ENCODE results near the gene BBS9.

The BBS9 gene

GRCh38 chr7:33485747-33486493, 356.6 kb downstream of the BBS9 start:
- POLR2A ChIA-PET (ENCODE audit: low non-redundant PET): no interaction called here
- CTCF ChIA-PET: interaction anchor here (0.6 kb wide), 3 partner anchors 27 to 916 kb away, joined by 3 to 5 read pairs (median 4); no protein-coding TSS in a partner anchor
- H3K27ac ChIP-seq: no peak overlapping the region
- DNase-seq (ENCODE audit: low spot score): no peak
- no peak for TF ChIP-seq CTCF (conservative IDR thresholded peaks at IDR 0.05; ENCODE audit: low read depth)

GRCh38 chr7:33486633-33487032, 357.3 kb downstream of the BBS9 start:
- H3K27ac ChIP-seq: no peak overlapping the region
- no peak for DNase-seq (ENCODE audit: low spot score)
- no peak for TF ChIP-seq CTCF (conservative IDR thresholded peaks at IDR 0.05; ENCODE audit: low read depth)
- ChIA-PET CTCF (interaction anchor here (0.6 kb wide), 1 partner anchor 34 kb away, joined by 5 read pairs; no protein-coding TSS in a partner anchor), POLR2A (ENCODE audit: low non-redundant PET) (no interaction called here)

GRCh38 chr7:33487998-33488682, 358.8 kb downstream of the BBS9 start:
- ChIA-PET POLR2A (ENCODE audit: low non-redundant PET) (no interaction called here), CTCF (no interaction called here)
- TF ChIP-seq CTCF (conservative IDR thresholded peaks at IDR 0.05; ENCODE audit: low read depth): no peak
- DNase-seq (ENCODE audit: low spot score): no peak
- H3K27ac ChIP-seq: no peak overlapping the region

- H3K27ac ChIP-seq: no peak overlapping the region
These were observed 365.1 kb downstream of the BBS9 start for GRCh38 chr7:33494474-33494873.

GRCh38 chr7:33495207-33495606, 365.8 kb downstream of the BBS9 start:
- TF ChIP-seq CTCF (conservative IDR thresholded peaks at IDR 0.05; ENCODE audit: low read depth): no peak
- POLR2A ChIA-PET (ENCODE audit: low non-redundant PET): no interaction called here
- no peak overlapping the region for H3K27ac ChIP-seq
- no peak for DNase-seq (ENCODE audit: low spot score)
- CTCF ChIA-PET: no interaction called here

More at GRCh38 chr7:33494474-33494873, 365.1 kb downstream of the BBS9 start:
- no peak for TF ChIP-seq CTCF (conservative IDR thresholded peaks at IDR 0.05; ENCODE audit: low read depth)
- DNase-seq (ENCODE audit: low spot score): no peak
- POLR2A ChIA-PET (ENCODE audit: low non-redundant PET): no interaction called here
- CTCF ChIA-PET: no interaction called here

GRCh38 chr7:33497051-33497450, 367.7 kb downstream of the BBS9 start:
- DNase-seq (ENCODE audit: low spot score): no peak
- CTCF ChIA-PET: no interaction called here
- TF ChIP-seq CTCF (conservative IDR thresholded peaks at IDR 0.05; ENCODE audit: low read depth): no peak
- POLR2A ChIA-PET (ENCODE audit: low non-redundant PET): no interaction called here
- no peak overlapping the region for H3K27ac ChIP-seq
